Cardiac fibroblast (primary cell): Measurements from ENCODE around the gene NAA30.

Experiments
- DNase-seq, 2 donors: peaks; one replicate each; pipeline versions ENCODE4 v3.0.0 to v3.0.0-alpha.2; 2010; ENCODE audit warnings: low read depth in 2 of 2
- H3K4me3 ChIP-seq, 2 donors: replicated peaks in 1 of 2; 1 replicate in 1 of 2; 2 replicates in 1 of 2; pipeline ENCODE4 v1.5.1; 2011; ENCODE audit warnings: low read depth in 2 of 2, low read length in 2 of 2, mild to moderate bottlenecking in 2 of 2, moderate library complexity in 1 of 2
- TF ChIP-seq, protein P1 (sequence below): IDR thresholded peaks from one replicate; pipeline ENCODE4 v1.5.1; 2011; ENCODE audit warnings: low read depth, mild to moderate bottlenecking, low read length, inconsistent platforms

NAA30 gene

DNA sequence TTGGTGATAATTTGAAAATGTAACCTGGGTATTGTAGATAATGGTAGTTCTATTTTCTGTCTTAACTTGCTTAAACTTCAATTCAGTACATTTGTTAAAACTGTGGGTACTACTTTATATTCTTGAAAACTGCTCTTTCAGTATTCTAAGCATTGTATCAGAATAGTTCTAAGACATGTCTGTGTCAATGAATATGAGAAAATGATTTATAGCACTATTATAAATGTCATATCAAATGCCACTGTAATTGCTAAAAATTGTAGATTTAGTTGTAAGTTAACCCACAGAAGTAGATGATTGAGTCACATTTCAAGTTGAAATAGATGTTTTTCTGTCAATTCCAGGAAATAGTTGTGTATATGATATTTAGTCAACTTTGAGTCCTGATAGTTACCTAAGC, 2.4 kb downstream of the NAA30 start:
- TF ChIP-seq, protein P1, sequence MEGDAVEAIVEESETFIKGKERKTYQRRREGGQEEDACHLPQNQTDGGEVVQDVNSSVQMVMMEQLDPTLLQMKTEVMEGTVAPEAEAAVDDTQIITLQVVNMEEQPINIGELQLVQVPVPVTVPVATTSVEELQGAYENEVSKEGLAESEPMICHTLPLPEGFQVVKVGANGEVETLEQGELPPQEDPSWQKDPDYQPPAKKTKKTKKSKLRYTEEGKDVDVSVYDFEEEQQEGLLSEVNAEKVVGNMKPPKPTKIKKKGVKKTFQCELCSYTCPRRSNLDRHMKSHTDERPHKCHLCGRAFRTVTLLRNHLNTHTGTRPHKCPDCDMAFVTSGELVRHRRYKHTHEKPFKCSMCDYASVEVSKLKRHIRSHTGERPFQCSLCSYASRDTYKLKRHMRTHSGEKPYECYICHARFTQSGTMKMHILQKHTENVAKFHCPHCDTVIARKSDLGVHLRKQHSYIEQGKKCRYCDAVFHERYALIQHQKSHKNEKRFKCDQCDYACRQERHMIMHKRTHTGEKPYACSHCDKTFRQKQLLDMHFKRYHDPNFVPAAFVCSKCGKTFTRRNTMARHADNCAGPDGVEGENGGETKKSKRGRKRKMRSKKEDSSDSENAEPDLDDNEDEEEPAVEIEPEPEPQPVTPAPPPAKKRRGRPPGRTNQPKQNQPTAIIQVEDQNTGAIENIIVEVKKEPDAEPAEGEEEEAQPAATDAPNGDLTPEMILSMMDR = no peak
- peak overlapping the region in 1 of 2 donors; percentile 76 for H3K4me3 ChIP-seq
- no peak for DNase-seq

DNA sequence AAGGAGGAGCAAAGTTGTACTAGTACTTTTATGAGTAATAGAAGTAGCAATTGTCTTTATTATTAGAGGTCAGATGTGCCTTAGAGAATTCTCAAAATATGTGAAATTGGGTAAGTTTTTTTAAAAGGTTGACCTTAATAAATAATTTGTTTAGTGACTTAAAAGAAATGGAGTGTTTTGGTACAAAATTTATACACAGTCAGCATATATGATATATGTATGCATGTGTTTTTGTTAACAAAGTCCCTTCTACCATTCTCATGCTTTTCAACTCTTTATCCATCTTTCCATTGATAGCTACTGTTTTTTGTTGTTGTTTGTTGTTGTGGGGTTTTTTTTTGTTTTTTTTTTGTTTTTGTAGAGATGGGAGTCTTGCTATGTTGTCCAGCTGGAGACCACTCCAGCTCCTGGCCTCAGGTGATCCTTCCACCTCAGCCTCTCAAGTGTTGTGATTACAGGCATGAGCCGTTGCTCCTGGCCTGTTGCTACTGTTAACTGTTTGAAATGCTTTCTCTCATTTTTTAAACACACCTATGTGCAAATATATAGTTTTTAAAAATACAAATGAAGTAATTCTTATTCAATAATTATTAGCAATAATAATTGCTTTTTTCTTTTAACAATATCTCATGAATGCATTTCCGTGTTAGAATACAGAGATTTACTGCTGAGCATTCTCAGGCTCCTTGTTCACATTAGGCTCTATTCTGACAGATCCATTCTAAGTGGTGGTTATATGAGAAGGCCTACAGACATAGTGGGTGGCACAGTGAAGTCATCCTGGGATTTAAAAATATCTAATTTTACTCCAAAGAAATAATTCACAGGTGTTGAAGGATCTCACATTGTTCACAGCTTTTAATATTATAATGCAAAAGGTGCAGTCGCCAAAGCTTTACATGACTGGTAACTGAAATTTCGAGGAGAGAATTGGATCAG, 10.4 kb downstream of the NAA30 start:
- TF ChIP-seq, protein P1 = no peak
- no peak overlapping the region for H3K4me3 ChIP-seq
- DNase-seq = no peak

GRCh38 chr14:57401501-57401900, 11.1 kb downstream of the NAA30 start:
- DNase-seq = no peak
- TF ChIP-seq, protein P1 = no peak
- H3K4me3 ChIP-seq = no peak overlapping the region

- TF ChIP-seq, protein P1 = no peak
- DNase-seq = no peak
- no peak overlapping the region for H3K4me3 ChIP-seq
Observed at GRCh38 chr14:57402173-57402852, 11.9 kb downstream of the NAA30 start.

- no peak overlapping the region for H3K4me3 ChIP-seq
- TF ChIP-seq, protein P1 = no peak
- DNase-seq = no peak
Observed at GRCh38 chr14:57403521-57403864, 13.1 kb downstream of the NAA30 start.

- TF ChIP-seq, protein P1 = no peak
- DNase-seq = no peak
- no peak overlapping the region for H3K4me3 ChIP-seq
Observed at GRCh38 chr14:57405562-57405961, 15.2 kb downstream of the NAA30 start.
